ENCODE data around the gene NLRC3. TPM values are rescaled to one million over a fixed set of nuclear protein-coding genes. Genes with fewer than 3 reads are reported as not detected.

NLRC3 gene
- total RNA-seq, 1 experiment from 2014 or later: 0.26 TPM

DNA sequence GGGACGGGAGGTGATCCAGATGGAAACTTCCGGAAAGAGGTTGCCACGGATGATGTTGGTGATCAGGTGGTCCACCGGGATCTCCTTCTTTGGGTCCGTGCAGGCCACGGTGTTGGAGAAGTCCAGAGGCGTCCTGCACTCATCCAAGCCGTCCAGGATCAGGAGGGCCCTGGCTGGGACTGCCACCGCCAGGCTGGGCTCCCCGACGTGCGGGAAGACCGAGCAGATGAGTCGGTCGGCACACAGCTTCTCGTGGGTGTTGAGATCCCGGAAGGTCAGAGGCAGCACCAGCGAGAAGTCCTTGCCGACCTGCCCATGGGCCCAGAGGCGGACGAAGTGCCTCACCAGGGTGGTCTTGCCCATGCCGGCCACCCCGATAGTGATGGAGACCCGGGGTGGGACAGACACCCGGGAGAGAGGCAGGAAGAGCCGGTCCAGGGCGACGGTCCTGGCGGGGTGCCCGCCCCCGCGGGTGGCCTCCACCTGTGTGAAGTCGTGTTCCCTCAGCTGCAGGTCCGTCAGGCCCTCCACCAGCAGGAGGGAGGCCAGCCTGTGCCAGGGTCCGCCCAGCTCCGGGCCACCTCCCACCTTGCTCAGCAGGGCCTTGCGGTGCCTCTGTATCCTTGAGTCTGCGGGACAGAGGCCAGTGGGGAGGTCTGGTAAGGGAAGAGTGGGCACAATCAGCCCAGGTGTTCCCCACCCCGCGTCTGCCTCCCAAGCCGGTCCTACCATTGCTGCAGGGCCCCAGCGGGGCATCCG lies 12.9 kb downstream of the NLRC3 start:
- no peak overlapping the region for H3K27ac ChIP-seq (ENCODE audit: low read length)
- ATAC-seq: no peak
- no peak overlapping the region for H3K4me3 ChIP-seq (ENCODE audit: low read depth in 2 of 2, low read length in 2 of 2)
- ChIA-PET POLR2A (no interaction called here), CTCF (no interaction called here)
- in situ Hi-C loops (cut with HindIII; ENCODE audit: low pct_unique_long_range_greater_than_20kb, low sequenced_read_pairs): no loop called here
- TF ChIP-seq CTCF (IDR thresholded peaks at IDR 0.05) (no peak), SIN3A (IDR thresholded peaks at IDR 0.05; ENCODE audit: borderline replicate concordance, insufficient read depth, low read depth, low read length) (no peak), TCF7L2 (IDR thresholded peaks at IDR 0.05; ENCODE audit: low read depth, low read length) (no peak), POLR2AphosphoS5 (IDR thresholded peaks at IDR 0.05; ENCODE audit: low read depth, low read length) (no peak)
- TF ChIP-seq, protein P1, sequence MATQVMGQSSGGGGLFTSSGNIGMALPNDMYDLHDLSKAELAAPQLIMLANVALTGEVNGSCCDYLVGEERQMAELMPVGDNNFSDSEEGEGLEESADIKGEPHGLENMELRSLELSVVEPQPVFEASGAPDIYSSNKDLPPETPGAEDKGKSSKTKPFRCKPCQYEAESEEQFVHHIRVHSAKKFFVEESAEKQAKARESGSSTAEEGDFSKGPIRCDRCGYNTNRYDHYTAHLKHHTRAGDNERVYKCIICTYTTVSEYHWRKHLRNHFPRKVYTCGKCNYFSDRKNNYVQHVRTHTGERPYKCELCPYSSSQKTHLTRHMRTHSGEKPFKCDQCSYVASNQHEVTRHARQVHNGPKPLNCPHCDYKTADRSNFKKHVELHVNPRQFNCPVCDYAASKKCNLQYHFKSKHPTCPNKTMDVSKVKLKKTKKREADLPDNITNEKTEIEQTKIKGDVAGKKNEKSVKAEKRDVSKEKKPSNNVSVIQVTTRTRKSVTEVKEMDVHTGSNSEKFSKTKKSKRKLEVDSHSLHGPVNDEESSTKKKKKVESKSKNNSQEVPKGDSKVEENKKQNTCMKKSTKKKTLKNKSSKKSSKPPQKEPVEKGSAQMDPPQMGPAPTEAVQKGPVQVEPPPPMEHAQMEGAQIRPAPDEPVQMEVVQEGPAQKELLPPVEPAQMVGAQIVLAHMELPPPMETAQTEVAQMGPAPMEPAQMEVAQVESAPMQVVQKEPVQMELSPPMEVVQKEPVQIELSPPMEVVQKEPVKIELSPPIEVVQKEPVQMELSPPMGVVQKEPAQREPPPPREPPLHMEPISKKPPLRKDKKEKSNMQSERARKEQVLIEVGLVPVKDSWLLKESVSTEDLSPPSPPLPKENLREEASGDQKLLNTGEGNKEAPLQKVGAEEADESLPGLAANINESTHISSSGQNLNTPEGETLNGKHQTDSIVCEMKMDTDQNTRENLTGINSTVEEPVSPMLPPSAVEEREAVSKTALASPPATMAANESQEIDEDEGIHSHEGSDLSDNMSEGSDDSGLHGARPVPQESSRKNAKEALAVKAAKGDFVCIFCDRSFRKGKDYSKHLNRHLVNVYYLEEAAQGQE (IDR thresholded peaks at IDR 0.05; ENCODE audit: insufficient read depth in 1 of 2, low read depth in 2 of 2, low read length in 1 of 2): no peak
- no peaks in the 10 kb centered on the region for H3K27me3 ChIP-seq (ENCODE audit: control insufficient read depth, insufficient read depth, low read length)
- no peak for DNase-seq (ENCODE audit: low read depth, low spot score)
- no peaks in the 10 kb centered on the region for H3K36me3 ChIP-seq (ENCODE audit: control insufficient read depth, insufficient read depth, low read length)
- H3K9me3 ChIP-seq (ENCODE audit: control insufficient read depth, insufficient read depth, low read depth, low read length): no peaks in the 10 kb centered on the region
- intact Hi-C loops (cut with micrococcal nuclease; ENCODE audit: unreplicated experiment): no loop called here
- H3K4me1 ChIP-seq (ENCODE audit: control insufficient read depth, insufficient read depth, low read length): no peaks in the 10 kb centered on the region
- no TSS peak for BruUV-seq (replicated peaks)

GRCh38 chr16:3562914-3563480 lies 14.2 kb downstream of the NLRC3 start:
- no TSS peak for BruUV-seq (replicated peaks)
- Histone ChIP-seq H3K9me3 (ENCODE audit: control insufficient read depth, insufficient read depth, low read depth, low read length) (no peaks in the 10 kb centered on the region), H3K36me3 (ENCODE audit: control insufficient read depth, insufficient read depth, low read length) (no peaks in the 10 kb centered on the region), H3K27ac (ENCODE audit: low read length) (no peak overlapping the region), H3K4me1 (ENCODE audit: control insufficient read depth, insufficient read depth, low read length) (no peaks in the 10 kb centered on the region), H3K27me3 (ENCODE audit: control insufficient read depth, insufficient read depth, low read length) (no peaks in the 10 kb centered on the region), H3K4me3 (ENCODE audit: low read depth in 2 of 2, low read length in 2 of 2) (no peak overlapping the region)
- CTCF ChIA-PET: no interaction called here
- POLR2A ChIA-PET: no interaction called here
- TF ChIP-seq CTCF (IDR thresholded peaks at IDR 0.05): no peak
- no peak for TF ChIP-seq SIN3A (IDR thresholded peaks at IDR 0.05; ENCODE audit: borderline replicate concordance, insufficient read depth, low read depth, low read length)
- TF ChIP-seq, protein P1 (IDR thresholded peaks at IDR 0.05; ENCODE audit: insufficient read depth in 1 of 2, low read depth in 2 of 2, low read length in 1 of 2): no peak
- TF ChIP-seq POLR2AphosphoS5 (IDR thresholded peaks at IDR 0.05; ENCODE audit: low read depth, low read length): no peak
- TF ChIP-seq TCF7L2 (IDR thresholded peaks at IDR 0.05; ENCODE audit: low read depth, low read length): no peak
- intact Hi-C loops (cut with micrococcal nuclease; ENCODE audit: unreplicated experiment): no loop called here
- in situ Hi-C loops (cut with HindIII; ENCODE audit: low pct_unique_long_range_greater_than_20kb, low sequenced_read_pairs): no loop called here
- no peak for DNase-seq (ENCODE audit: low read depth, low spot score)
- ATAC-seq: no peak

Measured in Panc1 (cell line).